Sigmoid colon (tissue), 4 donors: ENCODE data around the gene RAB43.

Source experiments
- EP300 ChIP-seq, 4 donors: sonication (generic); formaldehyde crosslinking; IDR thresholded peaks; one replicate each; pipeline ENCODE4 v1.6.1; 2017; ENCODE audit warnings: antibody characterized with exemption in 4 of 4
- POLR2A ChIP-seq, 2 donors: fragments of 450-650 bp; IDR thresholded peaks; one replicate each; pipeline ENCODE4 v1.6.1; 2016; ENCODE audit warnings: antibody characterized with exemption in 2 of 2, mild to moderate bottlenecking in 2 of 2, moderate library complexity in 2 of 2
- POLR2AphosphoS5 ChIP-seq, 4 donors: sonication (generic); formaldehyde crosslinking; IDR thresholded peaks; one replicate each; pipeline ENCODE4 v1.6.1; 2017; ENCODE audit warnings: antibody characterized with exemption in 4 of 4
- TF ChIP-seq, protein P1 (sequence below), 4 experiments: fragments of 450-650 bp in 3 of 4; fragments of 200-600 bp in 1 of 4; IDR thresholded peaks; one replicate each; pipeline ENCODE4 v1.5.1; 2016 to 2019; ENCODE audit warnings: antibody characterized with exemption in 4 of 4, mild to moderate bottlenecking in 3 of 4, moderate library complexity in 2 of 4

DNA sequence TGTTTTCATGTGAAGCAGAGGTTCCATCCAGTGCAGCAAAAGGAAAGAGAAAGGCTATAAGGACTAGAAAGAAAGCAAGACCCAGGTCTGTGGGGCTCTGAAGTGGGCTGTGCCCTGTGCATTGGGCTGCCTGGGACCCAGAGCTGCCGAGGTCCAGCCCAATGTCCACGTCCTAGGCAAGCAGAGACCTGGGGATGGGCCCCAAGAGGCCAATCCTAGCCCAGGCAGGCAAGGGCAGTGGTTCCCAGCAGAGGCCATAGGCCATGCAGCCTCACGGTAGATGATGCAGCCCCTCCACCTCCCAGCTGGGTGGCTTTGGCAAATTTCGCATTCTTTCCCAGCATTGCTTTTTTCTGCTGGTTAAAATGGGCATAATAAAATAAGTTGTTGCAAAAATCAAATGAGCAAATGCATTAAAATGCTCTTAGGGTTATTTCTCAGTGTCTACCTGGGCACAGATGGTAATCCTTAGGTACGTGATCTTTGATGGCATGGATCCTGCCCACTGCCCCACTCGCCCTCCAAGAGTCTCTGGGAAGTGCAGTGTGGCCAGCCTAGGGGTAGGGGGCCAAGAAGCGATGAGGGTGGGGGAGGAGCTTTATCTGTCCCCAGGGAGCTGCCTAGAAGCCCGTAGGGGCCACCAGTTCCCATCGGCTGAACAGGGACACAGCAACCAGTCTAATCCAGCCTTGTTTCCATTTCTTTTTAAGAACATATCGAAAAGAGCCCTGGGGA, 83.3 kb downstream of the RAB43 start:
- TF ChIP-seq, protein P1, sequence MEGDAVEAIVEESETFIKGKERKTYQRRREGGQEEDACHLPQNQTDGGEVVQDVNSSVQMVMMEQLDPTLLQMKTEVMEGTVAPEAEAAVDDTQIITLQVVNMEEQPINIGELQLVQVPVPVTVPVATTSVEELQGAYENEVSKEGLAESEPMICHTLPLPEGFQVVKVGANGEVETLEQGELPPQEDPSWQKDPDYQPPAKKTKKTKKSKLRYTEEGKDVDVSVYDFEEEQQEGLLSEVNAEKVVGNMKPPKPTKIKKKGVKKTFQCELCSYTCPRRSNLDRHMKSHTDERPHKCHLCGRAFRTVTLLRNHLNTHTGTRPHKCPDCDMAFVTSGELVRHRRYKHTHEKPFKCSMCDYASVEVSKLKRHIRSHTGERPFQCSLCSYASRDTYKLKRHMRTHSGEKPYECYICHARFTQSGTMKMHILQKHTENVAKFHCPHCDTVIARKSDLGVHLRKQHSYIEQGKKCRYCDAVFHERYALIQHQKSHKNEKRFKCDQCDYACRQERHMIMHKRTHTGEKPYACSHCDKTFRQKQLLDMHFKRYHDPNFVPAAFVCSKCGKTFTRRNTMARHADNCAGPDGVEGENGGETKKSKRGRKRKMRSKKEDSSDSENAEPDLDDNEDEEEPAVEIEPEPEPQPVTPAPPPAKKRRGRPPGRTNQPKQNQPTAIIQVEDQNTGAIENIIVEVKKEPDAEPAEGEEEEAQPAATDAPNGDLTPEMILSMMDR (IDR thresholded peaks at IDR 0.05) = no peak
- TF ChIP-seq POLR2A (IDR thresholded peaks at IDR 0.05) (no peak), POLR2AphosphoS5 (IDR thresholded peaks at IDR 0.05) (no peak), EP300 (IDR thresholded peaks at IDR 0.05) (no peak)
